Measurements from ENCODE around the gene SH3BGRL2.

DNA sequence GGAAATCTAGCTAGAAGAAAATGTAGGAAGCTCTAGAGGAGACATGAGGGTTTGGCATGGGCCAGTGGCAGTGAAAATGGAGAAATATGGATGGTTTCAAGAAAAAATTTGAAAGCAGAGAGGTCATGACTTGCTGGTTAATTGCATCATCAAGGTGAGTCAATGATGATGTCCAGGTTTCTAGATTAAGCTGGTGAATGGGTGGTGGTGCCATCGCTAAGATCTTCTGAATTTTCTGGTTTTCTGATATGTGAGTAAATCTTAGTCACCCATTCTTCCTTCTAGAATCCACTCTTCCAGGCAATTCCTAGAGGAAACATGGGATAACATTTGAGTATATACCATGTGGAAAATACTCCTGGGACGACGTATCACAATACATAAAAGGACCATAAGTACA lies 25.0 kb downstream of the SH3BGRL2 start:
- TF ChIP-seq, protein P1, sequence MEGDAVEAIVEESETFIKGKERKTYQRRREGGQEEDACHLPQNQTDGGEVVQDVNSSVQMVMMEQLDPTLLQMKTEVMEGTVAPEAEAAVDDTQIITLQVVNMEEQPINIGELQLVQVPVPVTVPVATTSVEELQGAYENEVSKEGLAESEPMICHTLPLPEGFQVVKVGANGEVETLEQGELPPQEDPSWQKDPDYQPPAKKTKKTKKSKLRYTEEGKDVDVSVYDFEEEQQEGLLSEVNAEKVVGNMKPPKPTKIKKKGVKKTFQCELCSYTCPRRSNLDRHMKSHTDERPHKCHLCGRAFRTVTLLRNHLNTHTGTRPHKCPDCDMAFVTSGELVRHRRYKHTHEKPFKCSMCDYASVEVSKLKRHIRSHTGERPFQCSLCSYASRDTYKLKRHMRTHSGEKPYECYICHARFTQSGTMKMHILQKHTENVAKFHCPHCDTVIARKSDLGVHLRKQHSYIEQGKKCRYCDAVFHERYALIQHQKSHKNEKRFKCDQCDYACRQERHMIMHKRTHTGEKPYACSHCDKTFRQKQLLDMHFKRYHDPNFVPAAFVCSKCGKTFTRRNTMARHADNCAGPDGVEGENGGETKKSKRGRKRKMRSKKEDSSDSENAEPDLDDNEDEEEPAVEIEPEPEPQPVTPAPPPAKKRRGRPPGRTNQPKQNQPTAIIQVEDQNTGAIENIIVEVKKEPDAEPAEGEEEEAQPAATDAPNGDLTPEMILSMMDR (conservative IDR thresholded peaks at IDR 0.05; ENCODE audit: low read depth, low read length): no peak
- TF ChIP-seq EZH2 (IDR thresholded peaks at IDR 0.05; ENCODE audit: borderline replicate concordance, low read depth, low read length, poor library complexity, severe bottlenecking): no peak
